DOHH2 (cell line): Measurements from ENCODE around the gene RPAP3.

ENCODE experiments used
- H3F3A ChIP-seq: fragments of 200-600 bp; sonication (generic), shearing (Covaris generic); 2 replicates; pipeline ENCODE4 v1.6.0; 2016; ENCODE audit warnings: antibody characterized with exemption, mild to moderate bottlenecking; ENCODE audit not compliant: control insufficient read depth, insufficient read depth
- H3K27ac ChIP-seq: fragments of 200-600 bp; sonication (generic); 2 replicates; pipeline ENCODE4 v1.5.1; 2014; ENCODE audit warnings: low read depth, mild to moderate bottlenecking, low read length, moderate library complexity
- H3K27me3 ChIP-seq: fragments of 200-600 bp; sonication (generic); 2 replicates; pipeline ENCODE4 v1.6.1; 2014; ENCODE audit warnings: mild to moderate bottlenecking, low read length, mixed read lengths; ENCODE audit not compliant: control insufficient read depth
- H3K36me3 ChIP-seq: fragments of 200-600 bp; sonication (generic); 2 replicates; pipeline ENCODE4 v1.6.1; 2014; ENCODE audit warnings: mild to moderate bottlenecking, low read length, moderate library complexity, mixed read lengths; ENCODE audit not compliant: control insufficient read depth
- H3K4me1 ChIP-seq: fragments of 200-600 bp; sonication (generic); 2 replicates; pipeline ENCODE4 v1.6.1; 2014; ENCODE audit warnings: mild to moderate bottlenecking, low read length, mixed read lengths; ENCODE audit not compliant: control insufficient read depth
- H3K4me2 ChIP-seq: fragments of 200-600 bp; sonication (generic); 2 replicates; pipeline ENCODE4 v1.6.0; 2014; ENCODE audit warnings: mild to moderate bottlenecking, low read length, moderate library complexity
- H3K4me3 ChIP-seq: fragments of 200-600 bp; sonication (generic); 2 replicates; pipeline ENCODE4 v1.5.1; 2014; ENCODE audit warnings: mild to moderate bottlenecking, low read length, mixed read lengths
- H3K79me2 ChIP-seq: fragments of 200-600 bp; sonication (generic); 2 replicates; pipeline ENCODE4 v1.6.1; 2014; ENCODE audit warnings: mild to moderate bottlenecking, low read length, mixed read lengths; ENCODE audit not compliant: control insufficient read depth
- H3K9me2 ChIP-seq: fragments of 200-600 bp; sonication (generic); replicated peaks from 2 replicates; pipeline ENCODE4 v1.6.1; 2014; ENCODE audit warnings: mild to moderate bottlenecking, low read length, mixed read lengths; ENCODE audit not compliant: control insufficient read depth
- H3K9me3 ChIP-seq: fragments of 200-600 bp; sonication (generic); 2 replicates; pipeline ENCODE4 v1.6.1; 2014; ENCODE audit warnings: antibody characterized with exemption, low read length, mixed read lengths; ENCODE audit not compliant: control insufficient read depth, insufficient read depth
- H4K20me1 ChIP-seq: fragments of 200-600 bp; sonication (generic); 2 replicates; pipeline ENCODE4 v1.6.0; 2014; ENCODE audit warnings: low read depth, mild to moderate bottlenecking, antibody characterized with exemption, low read length, moderate library complexity; ENCODE audit not compliant: control insufficient read depth, insufficient read depth
- CTCF ChIP-seq: fragments of 200-600 bp; sonication (generic); IDR thresholded peaks from one replicate; pipeline ENCODE4 v1.5.1; 2014; ENCODE audit warnings: antibody characterized with exemption, mild to moderate bottlenecking, low read depth, low read length; ENCODE audit not compliant: poor library complexity, severe bottlenecking
- EZH2phosphoT487 ChIP-seq: fragments of 200-600 bp; sonication (generic); IDR thresholded peaks from 2 replicates; pipeline ENCODE4 v1.6.1; 2017; ENCODE audit warnings: borderline replicate concordance, mild to moderate bottlenecking, antibody characterized with exemption, low read length, moderate library complexity, mixed read lengths

The RPAP3 gene

DNA sequence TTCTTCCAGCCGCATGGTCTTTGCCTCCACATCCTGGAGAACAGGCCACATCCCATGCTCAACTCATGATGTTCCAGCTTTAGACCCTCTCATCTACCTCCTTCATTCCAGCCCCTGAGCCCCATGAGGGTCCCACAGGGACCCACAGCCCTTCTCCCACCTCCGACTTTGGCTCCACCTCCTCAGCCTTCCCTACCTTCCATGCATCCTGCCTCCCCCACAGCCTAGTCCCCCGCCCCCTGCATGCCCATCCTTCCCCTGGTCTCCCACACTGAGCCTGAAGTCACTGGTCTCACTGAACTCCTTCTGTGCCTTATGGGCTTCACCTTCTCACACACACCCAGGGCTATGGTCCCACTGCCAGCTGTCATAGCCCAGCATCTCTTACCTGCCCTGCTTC, 43.1 kb upstream of the RPAP3 start:
- peaks cover 31% of the 10 kb centered on the region for H3K27me3 ChIP-seq
- no peak overlapping the region for H3K4me3 ChIP-seq
- no peak overlapping the region for H3K27ac ChIP-seq
- no peaks in the 10 kb centered on the region for H3K36me3 ChIP-seq
- TF ChIP-seq CTCF: no peak
- no peak for TF ChIP-seq EZH2phosphoT487
- no peaks in the 10 kb centered on the region for H3K9me2 ChIP-seq
- H4K20me1 ChIP-seq: 0 out of 2 replicates have a peak, but pooled peaks cover 5% of the 10 kb centered on the region
- no peak overlapping the region for H3K4me2 ChIP-seq
- H3K79me2 ChIP-seq: no peaks in the 10 kb centered on the region
- H3F3A ChIP-seq: no peaks in the 10 kb centered on the region
- no peaks in the 10 kb centered on the region for H3K9me3 ChIP-seq
- H3K4me1 ChIP-seq: peaks cover 8% of the 10 kb centered on the region

GRCh38 chr12:47748507-47748828, 42.6 kb upstream of the RPAP3 start:
- Histone ChIP-seq H3K4me1 (peaks cover 4% of the 10 kb centered on the region), H3K4me3 (no peak overlapping the region), H3K4me2 (no peak overlapping the region), H3K9me3 (no peaks in the 10 kb centered on the region), H3K9me2 (no peaks in the 10 kb centered on the region), H3K79me2 (no peaks in the 10 kb centered on the region), H3K27me3 (peaks cover 35% of the 10 kb centered on the region), H4K20me1 (0 out of 2 replicates have a peak, but pooled peaks cover 5% of the 10 kb centered on the region), H3F3A (no peaks in the 10 kb centered on the region), H3K36me3 (no peaks in the 10 kb centered on the region), H3K27ac (no peak overlapping the region)
- TF ChIP-seq CTCF (no peak), EZH2phosphoT487 (no peak)

DNA sequence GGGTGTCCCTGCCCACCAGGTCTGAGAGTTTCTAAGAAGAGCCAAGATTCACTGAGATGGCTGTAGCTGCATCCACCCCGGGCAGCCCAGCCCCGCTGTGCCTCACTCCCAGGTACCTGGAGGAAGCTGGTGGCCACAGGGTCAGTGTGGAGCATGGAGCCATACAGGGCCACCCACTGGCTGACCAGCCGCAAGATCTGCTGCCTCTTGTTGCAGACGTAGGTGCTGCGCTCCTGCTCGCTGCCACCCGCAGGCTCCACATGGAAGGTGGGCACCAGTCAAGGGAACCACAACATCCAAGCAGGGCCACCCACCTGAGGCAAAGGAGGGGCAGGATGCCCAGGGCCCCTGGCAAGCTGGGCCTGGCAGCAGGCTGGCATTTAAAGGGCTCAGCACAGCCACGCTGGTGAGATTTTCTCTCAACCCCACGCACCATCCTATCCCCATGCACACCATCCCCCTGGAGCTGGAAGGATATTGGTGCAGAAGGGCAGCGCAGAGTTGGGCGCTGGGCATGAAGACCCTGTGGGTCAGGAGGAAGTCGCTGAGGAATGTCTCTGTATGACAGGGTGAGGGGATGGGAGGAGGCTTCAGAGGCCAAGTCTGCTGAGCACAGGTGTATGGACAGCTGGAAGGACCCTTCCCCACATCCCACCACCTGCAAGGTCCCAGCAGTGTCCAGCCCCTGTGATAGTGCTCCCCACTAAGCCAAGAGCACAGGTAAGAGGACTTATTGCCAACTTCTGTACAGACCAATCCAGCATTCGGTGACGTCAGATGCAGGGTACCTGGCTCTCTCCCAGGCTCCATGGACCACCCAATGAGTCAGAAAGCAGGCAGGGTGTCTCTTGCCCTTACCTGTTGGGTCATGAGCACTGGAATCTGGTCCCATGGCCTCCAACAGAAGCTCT, 42.0 kb upstream of the RPAP3 start:
- Histone ChIP-seq H3F3A (no peaks in the 10 kb centered on the region), H3K9me3 (no peaks in the 10 kb centered on the region), H3K79me2 (no peaks in the 10 kb centered on the region), H4K20me1 (0 out of 2 replicates have a peak, but pooled peaks cover 5% of the 10 kb centered on the region), H3K9me2 (no peaks in the 10 kb centered on the region), H3K4me1 (no peaks in the 10 kb centered on the region), H3K27ac (no peak overlapping the region), H3K36me3 (no peaks in the 10 kb centered on the region), H3K4me3 (no peak overlapping the region), H3K27me3 (peaks cover 38% of the 10 kb centered on the region), H3K4me2 (no peak overlapping the region)
- TF ChIP-seq CTCF: no peak
- no peak for TF ChIP-seq EZH2phosphoT487
